ENCODE data around the gene MMP7. TPM values are rescaled to one million over a fixed set of nuclear protein-coding genes. Genes with fewer than 3 reads are reported as not detected.

The MMP7 gene
- total RNA-seq, 1 experiment from 2014 or later: not detected

- Histone ChIP-seq H4K91ac (ENCODE audit: insufficient read length, low read depth, low read length) (no peak overlapping the region), H2AK5ac (ENCODE audit: insufficient read length, low read length) (no peak overlapping the region), H4K8ac (replicated peaks; ENCODE audit: insufficient read length, low read depth, low read length) (no peak overlapping the region), H3K9ac (ENCODE audit: extremely low read depth, insufficient read length, low read length) (no peak overlapping the region), H3K4me2 (ENCODE audit: insufficient read depth, insufficient read length, low read length) (no peak overlapping the region), H4K5ac (ENCODE audit: insufficient read length, low read depth, low read length) (no peak overlapping the region), H2BK12ac (ENCODE audit: insufficient read length, low read depth, low read length) (no peak overlapping the region), H3K23ac (ENCODE audit: insufficient read length, low read depth, low read length) (no peak overlapping the region), H3K4ac (ENCODE audit: low read depth, low read length) (no peak overlapping the region), H3K27me3 (ENCODE audit: insufficient read depth, low read length) (no peaks in the 10 kb centered on the region), H3K79me1 (ENCODE audit: insufficient read depth, low read depth, low read length, poor library complexity, severe bottlenecking) (no peaks in the 10 kb centered on the region), H4K20me1 (ENCODE audit: control insufficient read depth, insufficient read depth, insufficient read length) (no peaks in the 10 kb centered on the region), H3K18ac (ENCODE audit: insufficient read length, low read depth, low read length) (no peak overlapping the region), H3K4me1 (ENCODE audit: insufficient read depth, low read length) (no peaks in the 10 kb centered on the region; the same call in 1 of the 2 replicates), H3K14ac (ENCODE audit: insufficient read depth, low read length) (no peak overlapping the region), H3K9me3 (ENCODE audit: control insufficient read depth, low read depth, low read length) (no peaks in the 10 kb centered on the region), H2BK20ac (ENCODE audit: low read depth, low read length, poor library complexity, severe bottlenecking) (no peak overlapping the region), H2AFZ (ENCODE audit: low read length) (no peak overlapping the region), H3K27ac (ENCODE audit: insufficient read length, low read depth, low read length) (no peak overlapping the region), H2BK15ac (ENCODE audit: low read depth, low read length) (no peak overlapping the region), H3K56ac (ENCODE audit: insufficient read length, low read depth, low read length) (no peak overlapping the region), H3K79me2 (ENCODE audit: insufficient read depth, low read length) (no peaks in the 10 kb centered on the region), H2BK5ac (ENCODE audit: insufficient read length, low read length) (no peak overlapping the region), H2BK120ac (ENCODE audit: low read depth, low read length, poor library complexity, severe bottlenecking) (no peak overlapping the region), H3T11ph (ENCODE audit: low read length) (no peak overlapping the region), H3K23me2 (ENCODE audit: insufficient read length, low read depth, low read length, poor library complexity, severe bottlenecking) (no peaks in the 10 kb centered on the region)
- peaks cover 10 to 16% of the 10 kb centered on the region in 2 experiments for H3K4me1 Mint-ChIP-seq
- no peak overlapping the region for H3K4me3 Mint-ChIP-seq
- no peak overlapping the region for H3K27ac Mint-ChIP-seq
- H3K27me3 Mint-ChIP-seq (ENCODE audit: low read depth): no peaks in the 10 kb centered on the region
- H3K9me3 Mint-ChIP-seq: peaks cover 0 to 2% of the 10 kb centered on the region in 2 experiments; a peak in 1 of 5 replicates
- no peaks in the 10 kb centered on the region for H3K36me3 Mint-ChIP-seq (ENCODE audit: insufficient read depth in 1 of 3, low read depth in 3 of 3)
- WGBS (ENCODE audit: extremely low coverage, insufficient read length, low lambda C conversion rate): no CpG with 5 or more reads among the region's 6 CpGs
- no peak for DNase-seq
- TF ChIP-seq CTCF (conservative IDR thresholded peaks at IDR 0.05): no peak
These were observed 30.0 kb upstream of the MMP7 start for GRCh38 chr11:102560555-102561011.
